ENCODE results near the gene THBS2.

Gene THBS2

GRCh38 chr6:169168706-169169105 lies 84.9 kb downstream of the THBS2 start:
- Histone ChIP-seq H3K27me3 (no peaks in the 10 kb centered on the region), H3K9ac (no peak overlapping the region), H3K4me2 (no peak overlapping the region), H4K20me1 (no peaks in the 10 kb centered on the region), H3K4me1 (peaks cover 0 to 7% (median 4%) of the 10 kb centered on the region in 10 experiments; a peak in 9 of 20 replicates), H3K9me3 (replicated peaks in 1 of 11) (peaks cover 0 to 6% (median 0%) of the 10 kb centered on the region in 11 experiments; a peak in 3 of 22 replicates), H3K27ac (no peak overlapping the region), H3K36me3 (no peaks in the 10 kb centered on the region), H3K4me3 (no peak overlapping the region)
- no peak for TF ChIP-seq Cebpa-rat (IDR thresholded peaks at IDR 0.05)

- no peak overlapping the region for H3K4me3 ChIP-seq
- H3K4me2 ChIP-seq, result no peak overlapping the region
- H3K9me3 ChIP-seq (replicated peaks in 1 of 11), result peaks cover 0 to 6% (median 0%) of the 10 kb centered on the region in 11 experiments; a peak in 3 of 22 replicates
- no peak overlapping the region for H3K9ac ChIP-seq
- no peak overlapping the region for H3K27ac ChIP-seq
- no peak for TF ChIP-seq Cebpa-rat (IDR thresholded peaks at IDR 0.05)
- no peaks in the 10 kb centered on the region for H3K36me3 ChIP-seq
- H4K20me1 ChIP-seq, result no peaks in the 10 kb centered on the region
- H3K27me3 ChIP-seq, result no peaks in the 10 kb centered on the region
- H3K4me1 ChIP-seq, result peaks cover 0 to 11% (median 7%) of the 10 kb centered on the region in 10 experiments; a peak in 9 of 20 replicates
These were observed 85.4 kb downstream of the THBS2 start for GRCh38 chr6:169168302-169168630.

GRCh38 chr6:169167581-169168301 lies 85.9 kb downstream of the THBS2 start:
- no peak overlapping the region for H3K4me3 ChIP-seq
- H3K27me3 ChIP-seq, result no peaks in the 10 kb centered on the region
- no peak overlapping the region for H3K4me2 ChIP-seq
- no peaks in the 10 kb centered on the region for H3K36me3 ChIP-seq
- no peak for TF ChIP-seq Cebpa-rat (IDR thresholded peaks at IDR 0.05)
- no peak overlapping the region for H3K9ac ChIP-seq
- peaks cover 0 to 6% (median 0%) of the 10 kb centered on the region in 11 experiments; a peak in 3 of 22 replicates for H3K9me3 ChIP-seq (replicated peaks in 1 of 11)
- peaks cover 0 to 16% (median 9%) of the 10 kb centered on the region in 10 experiments; a peak in 10 of 20 replicates for H3K4me1 ChIP-seq
- H4K20me1 ChIP-seq, result no peaks in the 10 kb centered on the region
- H3K27ac ChIP-seq, result no peak overlapping the region

- Histone ChIP-seq H3K27me3 (no peaks in the 10 kb centered on the region), H3K9ac (no peak overlapping the region), H3K36me3 (no peaks in the 10 kb centered on the region), H3K4me2 (no peak overlapping the region), H3K4me3 (no peak overlapping the region), H3K27ac (no peak overlapping the region), H3K9me3 (replicated peaks in 1 of 11) (peaks cover 0 to 6% (median 0%) of the 10 kb centered on the region in 11 experiments; a peak in 3 of 22 replicates), H4K20me1 (no peaks in the 10 kb centered on the region), H3K4me1 (peaks cover 0 to 22% (median 9%) of the 10 kb centered on the region in 10 experiments; a peak in 10 of 20 replicates)
- TF ChIP-seq Cebpa-rat (IDR thresholded peaks at IDR 0.05), result no peak
These were observed 86.6 kb downstream of the THBS2 start for GRCh38 chr6:169166896-169167580.
